Endometrial microvascular endothelial cells (primary cell): ENCODE measurements around the gene BNC2. TPM values are rescaled to one million over a fixed set of nuclear protein-coding genes. Genes with fewer than 3 reads are reported as not detected.

Source experiments
- in situ Hi-C: cut with HindIII; loops from 2 replicates; pipeline ENCODE4 v1.10.0; 2017; ENCODE audit warnings: low sequenced_read_pairs, low pct_unique_long_range_greater_than_20kb; ENCODE audit errors: inconsistent ontology term
- total RNA-seq: library from RNA; depleted of rRNA; stranded (reverse); fragments of >200 nt; gene quantifications from one replicate; pipeline ENCODE4 v1.2.3, GENCODE V29; 2015; ENCODE audit errors: inconsistent ontology term

BNC2 gene
- total RNA-seq, 1 donor from 2014 or later: 18.7 TPM

GRCh38 chr9:16871336-16872151 is 1.1 kb upstream of the BNC2 start:
- in situ Hi-C loops: no loop called here

DNA sequence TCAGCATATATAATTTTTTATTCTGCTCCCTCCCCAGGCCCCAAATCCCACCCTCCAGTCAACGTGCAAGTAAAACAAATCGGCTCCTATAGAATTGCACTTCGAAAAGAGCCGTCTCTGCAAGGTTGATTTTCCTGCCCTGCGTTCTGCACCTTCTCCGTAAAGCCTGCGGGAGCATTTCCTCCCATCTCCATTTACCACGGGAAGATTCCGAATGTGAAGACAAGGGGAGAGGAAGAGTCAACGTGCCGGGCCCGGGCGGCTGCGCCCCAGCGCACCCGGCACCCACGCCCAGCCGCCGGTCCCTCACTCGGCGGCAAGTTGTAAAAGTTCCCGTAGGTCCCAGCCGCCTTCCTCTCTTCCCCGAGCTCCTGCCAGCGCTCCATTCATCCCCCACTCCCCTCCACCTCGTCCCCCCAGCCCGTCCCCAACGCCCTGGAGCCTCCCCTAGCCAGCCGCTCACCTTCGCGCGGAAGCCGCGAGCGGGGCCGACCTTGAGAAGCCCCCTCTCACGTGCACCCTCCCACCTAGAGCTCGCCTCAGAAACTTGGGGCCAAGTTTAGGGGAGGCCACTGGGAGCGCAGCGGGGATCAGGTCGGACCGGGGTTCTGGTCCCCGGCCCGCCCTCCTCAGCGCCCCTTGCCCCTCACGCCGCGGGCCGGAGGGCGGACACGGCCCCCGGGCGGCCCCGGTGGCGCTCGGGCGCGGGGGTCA is 431 bp downstream of the BNC2 start:
- in situ Hi-C loops: no loop called here

DNA sequence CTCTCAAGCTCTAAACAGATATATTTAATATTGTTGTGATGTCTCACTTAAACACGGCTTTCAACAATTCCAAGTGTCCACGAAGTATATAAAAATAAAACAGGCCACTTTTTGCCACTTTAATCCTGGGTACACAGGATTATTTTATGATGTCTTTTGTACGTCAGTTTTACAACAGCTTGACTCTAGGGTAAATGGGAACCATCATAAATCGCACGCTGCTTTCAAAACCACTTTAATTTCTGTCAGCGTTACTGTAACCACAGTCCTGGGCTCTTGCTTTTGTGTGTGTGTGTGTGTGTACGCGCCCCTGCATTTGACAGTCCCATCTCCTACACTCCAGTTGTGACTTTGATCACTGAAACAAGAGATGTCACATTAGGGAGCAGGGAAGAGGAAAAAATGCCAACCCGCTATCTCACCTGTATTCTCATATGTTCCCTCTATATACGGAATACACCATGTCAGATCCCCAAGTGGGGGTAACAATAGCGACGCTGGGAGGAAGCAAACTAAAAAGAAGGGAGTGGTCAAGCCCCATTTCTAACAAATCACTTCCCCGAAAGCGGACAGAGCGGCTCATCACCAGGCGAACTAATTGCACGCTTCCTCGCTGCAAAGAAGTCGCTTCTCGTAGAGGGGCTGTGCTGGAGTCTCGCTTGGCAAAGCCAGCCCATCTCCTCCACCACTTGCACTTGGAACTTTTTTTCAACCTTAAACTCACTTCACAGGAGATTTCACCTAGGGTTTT is 1.2 kb downstream of the BNC2 start:
- in situ Hi-C loops: no loop called here

- in situ Hi-C loops: no loop called here
Measured at GRCh38 chr9:16868701-16869100, 1.8 kb downstream of the BNC2 start.

GRCh38 chr9:16867576-16868311 is 2.7 kb downstream of the BNC2 start:
- in situ Hi-C loops: no loop called here

DNA sequence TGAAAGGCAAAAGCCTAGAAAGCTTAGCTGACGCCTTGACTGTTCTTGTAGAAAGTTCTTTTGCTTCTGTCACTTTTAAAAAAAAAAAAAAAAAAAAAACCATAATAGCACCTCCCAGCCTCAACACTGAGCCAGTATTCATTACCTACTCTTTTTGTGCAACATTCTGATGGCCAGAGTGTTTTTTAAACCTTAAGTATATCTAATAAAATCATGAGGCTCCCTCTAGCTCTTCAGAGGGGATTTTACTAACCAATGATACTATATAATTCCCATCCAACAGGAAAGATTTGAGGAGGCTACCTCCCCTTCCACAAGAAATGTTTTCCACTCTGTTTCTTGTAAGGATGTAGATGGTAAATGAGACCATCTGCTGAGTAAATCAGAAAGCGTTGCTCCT is 3.9 kb downstream of the BNC2 start:
- in situ Hi-C loops: no loop called here

GRCh38 chr9:16864649-16865434 is 5.6 kb downstream of the BNC2 start:
- in situ Hi-C loops: no loop called here

DNA sequence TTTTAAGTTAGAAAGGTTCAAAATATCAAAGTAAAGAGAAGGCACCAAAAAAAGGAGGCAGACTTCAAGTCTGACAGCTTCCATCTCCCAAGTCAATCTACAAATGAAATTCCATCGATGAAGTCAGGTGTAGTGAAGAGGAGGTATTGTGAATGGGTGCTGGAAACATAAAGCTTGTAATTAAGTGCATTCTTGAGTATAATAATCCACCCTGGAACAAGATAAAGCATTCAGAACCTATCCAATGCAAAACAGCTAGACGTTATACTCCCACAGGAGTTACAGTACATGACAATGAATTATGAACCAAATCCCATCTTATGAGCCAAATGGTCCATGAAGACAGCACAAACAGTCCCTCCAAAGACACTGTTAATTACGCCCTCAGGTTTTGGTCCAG is 22.3 kb downstream of the BNC2 start:
- in situ Hi-C loops: no loop called here

GRCh38 chr9:16846986-16847385 is 23.5 kb downstream of the BNC2 start:
- in situ Hi-C loops: no loop called here

DNA sequence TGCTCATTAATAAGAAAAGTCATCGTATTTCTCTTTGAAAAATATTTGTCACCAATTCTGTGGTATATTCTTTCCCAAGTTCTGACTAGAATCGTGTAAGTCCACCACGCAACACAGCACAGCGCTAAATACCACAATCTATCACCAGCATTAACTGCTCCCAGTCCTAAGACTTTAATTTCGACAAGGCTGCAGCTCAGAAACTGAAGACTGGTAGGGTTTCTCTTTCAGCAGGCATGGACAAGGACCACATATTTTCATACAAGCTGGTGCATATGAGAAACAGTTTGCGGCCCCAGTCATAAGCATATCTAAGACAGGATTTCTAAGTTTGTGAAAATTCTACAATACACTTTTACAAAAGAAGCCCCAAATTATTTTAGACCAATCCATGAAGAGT is 24.1 kb downstream of the BNC2 start:
- in situ Hi-C loops: no loop called here

DNA sequence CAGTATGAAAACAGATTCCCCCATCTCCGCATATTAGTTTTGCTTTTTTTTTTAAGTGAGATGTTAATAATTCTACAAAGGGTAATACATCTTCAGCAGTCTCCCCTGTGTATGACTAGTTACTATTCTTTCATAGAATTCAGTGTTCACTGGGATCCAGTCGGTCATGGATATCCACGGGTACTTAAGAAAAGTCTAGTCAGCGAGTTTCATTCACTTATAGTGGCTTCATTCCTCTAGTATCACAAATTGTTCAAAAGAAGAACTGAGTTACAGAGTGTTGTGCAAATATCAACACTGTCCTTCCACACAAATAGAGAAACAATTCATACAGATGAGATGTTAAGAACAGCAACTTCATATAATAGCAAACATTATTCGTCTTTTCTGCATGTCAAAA is 35.7 kb downstream of the BNC2 start:
- in situ Hi-C loops: no loop called here

DNA sequence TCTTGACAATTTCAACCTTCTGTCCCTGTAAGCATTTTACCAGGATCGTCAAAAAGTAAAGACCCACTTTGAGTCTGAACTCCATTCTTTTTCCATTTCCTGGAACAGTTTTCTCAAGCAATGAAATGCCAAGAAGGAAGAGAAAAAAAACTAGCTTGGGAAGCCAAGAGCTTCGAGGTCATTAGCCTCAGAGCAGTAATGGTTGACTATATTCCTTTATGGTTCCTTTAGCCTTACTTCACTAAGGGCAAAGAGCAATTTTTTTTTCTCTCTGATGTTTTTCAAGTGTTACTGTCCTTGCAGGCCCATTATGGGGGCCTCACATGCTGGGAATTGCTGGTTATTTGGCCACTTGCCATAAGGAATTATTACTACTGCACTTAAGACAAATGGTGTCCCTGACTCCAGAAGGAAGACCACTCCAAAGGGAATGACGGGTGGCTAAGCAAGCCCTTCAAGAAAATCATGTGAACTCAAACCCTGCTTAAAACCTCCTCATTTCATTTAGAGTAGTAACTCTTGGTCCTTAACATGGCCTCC is 37.1 kb downstream of the BNC2 start:
- in situ Hi-C loops: no loop called here

GRCh38 chr9:16832101-16832500 is 38.4 kb downstream of the BNC2 start:
- in situ Hi-C loops: no loop called here

DNA sequence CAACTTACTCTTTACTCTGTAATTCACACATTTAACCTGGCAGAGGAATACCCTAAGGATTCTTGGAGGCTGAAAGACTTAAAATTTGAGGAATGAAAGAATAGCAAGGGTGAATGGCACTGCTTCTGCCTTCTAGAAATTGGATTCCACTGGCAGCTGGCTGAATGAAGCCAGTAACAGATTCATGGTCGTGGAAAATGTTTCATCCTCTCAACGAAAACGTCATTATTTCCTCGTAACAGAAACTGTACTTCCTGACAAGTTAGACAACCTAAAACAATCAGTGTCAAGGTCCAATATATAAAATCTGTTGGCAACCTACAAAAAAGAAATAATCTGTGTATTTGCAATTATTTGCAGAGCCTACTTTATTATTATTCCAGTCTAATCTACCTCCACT is 39.7 kb downstream of the BNC2 start:
- in situ Hi-C loops: no loop called here

DNA sequence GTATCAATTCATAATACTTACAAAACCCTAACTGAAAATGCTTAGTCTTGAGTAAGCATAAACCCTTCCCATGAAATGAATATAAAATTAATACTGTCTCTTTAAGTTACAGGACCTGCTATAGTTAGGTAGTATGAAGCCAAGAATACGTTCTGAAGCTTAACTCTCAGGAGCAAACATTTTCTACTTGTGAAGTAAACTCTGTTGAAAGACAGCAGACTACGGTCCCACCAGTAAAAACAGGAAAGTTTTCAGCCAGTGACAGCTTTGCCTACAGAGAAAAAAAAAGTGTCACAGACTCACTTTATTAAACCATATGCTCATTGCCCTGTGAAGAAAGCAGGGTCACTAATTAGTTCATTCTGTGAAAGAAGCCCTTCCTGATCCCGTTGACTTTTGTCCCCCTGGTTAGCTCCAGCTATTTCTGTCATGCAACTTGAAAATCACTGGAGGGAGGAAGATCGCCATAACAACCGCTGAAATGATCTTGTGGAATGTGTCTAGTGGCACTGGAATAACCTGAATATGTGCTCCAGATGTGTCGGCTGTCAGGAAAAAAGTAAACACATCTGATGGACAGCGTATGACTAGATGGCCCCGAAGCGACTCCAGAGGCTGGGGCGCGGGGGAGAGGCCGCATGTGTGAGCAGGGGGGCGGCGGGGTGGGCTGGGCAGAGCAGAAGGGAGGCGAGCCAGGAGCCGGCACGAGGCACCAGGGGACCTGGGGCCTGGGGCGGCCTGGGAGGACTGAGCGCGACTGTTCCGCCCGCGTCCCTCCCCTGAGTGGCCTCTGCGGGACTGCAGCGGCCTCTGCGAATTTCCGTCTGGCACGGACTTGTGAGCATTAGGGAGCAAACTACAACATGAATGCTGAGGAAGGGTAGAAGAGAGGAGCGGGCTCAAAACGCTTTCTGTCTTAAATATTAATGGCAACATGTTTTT is 41.9 kb downstream of the BNC2 start:
- in situ Hi-C loops: no loop called here

GRCh38 chr9:16825971-16826625 is 44.4 kb downstream of the BNC2 start:
- in situ Hi-C loops: no loop called here

- in situ Hi-C loops: no loop called here
Measured at GRCh38 chr9:16825331-16825725, 45.1 kb downstream of the BNC2 start.
